ENCODE results near the gene LCN2. TPM values are rescaled to one million over a fixed set of nuclear protein-coding genes. Genes with fewer than 3 reads are reported as not detected.
A peak's percentile ranks its signal among the peaks of the same experiment; 100 is the strongest.

The LCN2 gene
- total RNA-seq, 1 experiment from 2014 or later = 153 TPM

GRCh38 chr9:128118472-128118857, 30.8 kb upstream of the LCN2 start:
- no peak overlapping the region for H3K4me3 ChIP-seq (ENCODE audit: low read length)
- H3K27me3 ChIP-seq (ENCODE audit: low read length) = no peaks in the 10 kb centered on the region
- H4K20me1 ChIP-seq (ENCODE audit: low read length) = no peaks in the 10 kb centered on the region
- BruUV-seq (replicated peaks) = no TSS peak
- DNase-seq = no peak
- H3K4me1 ChIP-seq (ENCODE audit: insufficient read depth, low read length) = peaks cover 6% of the 10 kb centered on the region
- no peak; the same call in 1 of the 2 replicates for ATAC-seq
- H3K27ac ChIP-seq (ENCODE audit: low read length) = no peak overlapping the region
- no peaks in the 10 kb centered on the region for H3K9me3 ChIP-seq (ENCODE audit: low read length)
- no peaks in the 10 kb centered on the region for H3F3A ChIP-seq (ENCODE audit: low read length, unreplicated experiment)
- intact Hi-C loops (cut with micrococcal nuclease) = no loop called here
- ChIA-PET POLR2A (ENCODE audit: unreplicated experiment) (no interaction called here), CTCF (interaction anchor here (1.7 kb wide), 2 partner anchors 19 to 39 kb away, joined by 3 to 7 read pairs; no protein-coding TSS in a partner anchor)
- H3K9me2 ChIP-seq (replicated peaks; ENCODE audit: low read length) = no peaks in the 10 kb centered on the region
- no peak for TF ChIP-seq CTCF (conservative IDR thresholded peaks at IDR 0.05; ENCODE audit: low read depth, low read length)
- TF ChIP-seq EZH2phosphoT487 (IDR thresholded peaks at IDR 0.05; ENCODE audit: borderline replicate concordance, low read length) = no peak
- TF ChIP-seq EZH2 (IDR thresholded peaks at IDR 0.05; ENCODE audit: low read length, unreplicated experiment) = no peak
- H3K4me2 ChIP-seq (ENCODE audit: low read length) = 0 out of 2 replicates have a peak overlapping the region, but pooled peaks have one; percentile 64
- no peak overlapping the region for H2AFZ ChIP-seq (ENCODE audit: low read length)
- no peaks in the 10 kb centered on the region for H3K79me2 ChIP-seq (ENCODE audit: low read length)
- peaks cover 3% of the 10 kb centered on the region; the same call in 1 of the 2 replicates for H3K36me3 ChIP-seq (ENCODE audit: low read depth, low read length)
- no peak overlapping the region for H3K9ac ChIP-seq (ENCODE audit: low read length)

- no peak overlapping the region for H3K9ac ChIP-seq (ENCODE audit: low read length)
- no peak overlapping the region for H3K4me2 ChIP-seq (ENCODE audit: low read length)
- H3K4me1 ChIP-seq (ENCODE audit: insufficient read depth, low read length) = peaks cover 6% of the 10 kb centered on the region
- H3K79me2 ChIP-seq (ENCODE audit: low read length) = no peaks in the 10 kb centered on the region
- intact Hi-C loops (cut with micrococcal nuclease) = no loop called here
- no peaks in the 10 kb centered on the region for H3F3A ChIP-seq (ENCODE audit: low read length, unreplicated experiment)
- CTCF ChIA-PET = no interaction called here
- DNase-seq (no peak), ATAC-seq (no peak; the same call in 1 of the 2 replicates)
- no peaks in the 10 kb centered on the region for H3K9me3 ChIP-seq (ENCODE audit: low read length)
- TF ChIP-seq EZH2phosphoT487 (IDR thresholded peaks at IDR 0.05; ENCODE audit: borderline replicate concordance, low read length) (no peak), EZH2 (IDR thresholded peaks at IDR 0.05; ENCODE audit: low read length, unreplicated experiment) (no peak), CTCF (conservative IDR thresholded peaks at IDR 0.05; ENCODE audit: low read depth, low read length) (no peak)
- BruUV-seq (replicated peaks) = no TSS peak
- H2AFZ ChIP-seq (ENCODE audit: low read length) = no peak overlapping the region
- no peak overlapping the region for H3K27ac ChIP-seq (ENCODE audit: low read length)
- no peaks in the 10 kb centered on the region for H4K20me1 ChIP-seq (ENCODE audit: low read length)
- POLR2A ChIA-PET (ENCODE audit: unreplicated experiment) = no interaction called here
- H3K27me3 ChIP-seq (ENCODE audit: low read length) = no peaks in the 10 kb centered on the region
- H3K36me3 ChIP-seq (ENCODE audit: low read depth, low read length) = peaks cover 3% of the 10 kb centered on the region; the same call in 1 of the 2 replicates
- no peak overlapping the region for H3K4me3 ChIP-seq (ENCODE audit: low read length)
- no peaks in the 10 kb centered on the region for H3K9me2 ChIP-seq (replicated peaks; ENCODE audit: low read length)
These were observed 30.1 kb upstream of the LCN2 start for GRCh38 chr9:128118971-128119665.

GRCh38 chr9:128120061-128120740, 29.1 kb upstream of the LCN2 start:
- no peaks in the 10 kb centered on the region for H3K27me3 ChIP-seq (ENCODE audit: low read length)
- peaks cover 7% of the 10 kb centered on the region; the same call in 1 of the 2 replicates for H3K79me2 ChIP-seq (ENCODE audit: low read length)
- BruUV-seq (replicated peaks) = no TSS peak
- ChIA-PET POLR2A (ENCODE audit: unreplicated experiment) (no interaction called here), CTCF (no interaction called here)
- H3K4me3 ChIP-seq (ENCODE audit: low read length) = no peak overlapping the region
- no peak for DNase-seq
- no peaks in the 10 kb centered on the region for H3K9me3 ChIP-seq (ENCODE audit: low read length)
- H3K36me3 ChIP-seq (ENCODE audit: low read depth, low read length) = peaks cover 11% of the 10 kb centered on the region
- H3K9ac ChIP-seq (ENCODE audit: low read length) = no peak overlapping the region
- intact Hi-C loops (cut with micrococcal nuclease) = no loop called here
- H3K9me2 ChIP-seq (replicated peaks; ENCODE audit: low read length) = no peaks in the 10 kb centered on the region
- H3F3A ChIP-seq (ENCODE audit: low read length, unreplicated experiment) = no peaks in the 10 kb centered on the region
- H3K27ac ChIP-seq (ENCODE audit: low read length) = no peak overlapping the region
- H2AFZ ChIP-seq (ENCODE audit: low read length) = no peak overlapping the region
- no peaks in the 10 kb centered on the region for H4K20me1 ChIP-seq (ENCODE audit: low read length)
- peaks cover 6% of the 10 kb centered on the region for H3K4me1 ChIP-seq (ENCODE audit: insufficient read depth, low read length)
- TF ChIP-seq EZH2 (IDR thresholded peaks at IDR 0.05; ENCODE audit: low read length, unreplicated experiment) = no peak
- TF ChIP-seq CTCF (conservative IDR thresholded peaks at IDR 0.05; ENCODE audit: low read depth, low read length) = no peak
- TF ChIP-seq EZH2phosphoT487 (IDR thresholded peaks at IDR 0.05; ENCODE audit: borderline replicate concordance, low read length) = no peak
- H3K4me2 ChIP-seq (ENCODE audit: low read length) = no peak overlapping the region
- ATAC-seq = no peak

All from PC-3 (cell line).